ENCODE data around the gene IL36RN.

The IL36RN gene

GRCh38 chr2:113050921-113051895 is 7.8 kb upstream of the IL36RN start:
- no peak for DNase-seq (ENCODE audit: low read depth in 2 of 2)

GRCh38 chr2:113052396-113052917 is 6.5 kb upstream of the IL36RN start, which contains the start of gene IL36B:
Gene IL36B, minus strand, starts transcription at chr2:113052867.
- no peak for DNase-seq (ENCODE audit: low read depth in 2 of 2)

- no peak for DNase-seq (ENCODE audit: low read depth in 2 of 2)
Observed at GRCh38 chr2:113053666-113054065, 5.3 kb upstream of the IL36RN start.

- no peak for DNase-seq (ENCODE audit: low read depth in 2 of 2)
Observed at GRCh38 chr2:113054066-113054465, 4.9 kb upstream of the IL36RN start.

- DNase-seq (ENCODE audit: low read depth in 2 of 2): no peak
Observed at GRCh38 chr2:113056521-113056920, 2.5 kb upstream of the IL36RN start.

- DNase-seq (ENCODE audit: low read depth in 2 of 2): no peak
Observed at GRCh38 chr2:113057117-113057516, 1.9 kb upstream of the IL36RN start.

- DNase-seq (ENCODE audit: low read depth in 2 of 2): no peak
Observed at GRCh38 chr2:113058411-113058994, 495 bp upstream of the IL36RN start.

DNA sequence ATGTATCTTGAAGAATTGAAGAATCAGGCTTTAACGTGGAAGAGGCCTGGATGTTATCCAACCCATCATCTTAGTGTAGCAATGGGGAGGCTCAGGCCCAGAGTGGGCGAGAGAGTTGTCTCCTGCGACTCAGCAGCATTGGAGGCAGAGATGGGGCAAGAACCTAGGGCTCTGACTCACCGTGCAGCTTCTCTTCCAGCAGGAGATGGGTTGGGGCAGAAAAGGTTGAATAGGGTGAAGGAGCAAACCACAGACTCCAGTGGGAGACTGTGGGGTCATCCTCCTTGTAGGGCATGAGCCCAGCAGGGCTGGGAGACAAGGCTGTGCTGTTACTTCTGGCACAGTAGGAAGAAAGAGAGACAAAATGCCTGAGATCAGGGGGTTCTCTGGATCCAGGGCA is 1.4 kb downstream of the IL36RN start:
- no peak for DNase-seq (ENCODE audit: low read depth in 2 of 2)

DNA sequence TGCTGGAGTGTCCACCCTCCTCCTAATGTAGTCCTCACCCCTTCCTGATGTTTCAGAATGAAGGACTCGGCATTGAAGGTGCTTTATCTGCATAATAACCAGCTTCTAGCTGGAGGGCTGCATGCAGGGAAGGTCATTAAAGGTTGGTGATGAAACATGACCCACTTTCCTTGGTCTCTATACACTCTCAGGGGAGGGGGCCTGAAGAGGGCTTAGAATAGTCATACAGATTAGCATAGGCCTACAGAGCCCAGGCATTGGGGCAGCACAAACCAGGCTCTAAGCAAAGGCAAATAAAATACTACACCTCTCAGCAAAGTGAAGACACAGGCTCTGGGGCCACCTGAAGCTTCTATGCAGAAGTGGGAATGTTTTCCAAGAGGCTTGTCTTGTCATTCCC is 1.8 kb downstream of the IL36RN start:
- DNase-seq (ENCODE audit: low read depth in 2 of 2): no peak

GRCh38 chr2:113061241-113061640 is 2.2 kb downstream of the IL36RN start:
- DNase-seq (ENCODE audit: low read depth in 2 of 2): no peak

DNA sequence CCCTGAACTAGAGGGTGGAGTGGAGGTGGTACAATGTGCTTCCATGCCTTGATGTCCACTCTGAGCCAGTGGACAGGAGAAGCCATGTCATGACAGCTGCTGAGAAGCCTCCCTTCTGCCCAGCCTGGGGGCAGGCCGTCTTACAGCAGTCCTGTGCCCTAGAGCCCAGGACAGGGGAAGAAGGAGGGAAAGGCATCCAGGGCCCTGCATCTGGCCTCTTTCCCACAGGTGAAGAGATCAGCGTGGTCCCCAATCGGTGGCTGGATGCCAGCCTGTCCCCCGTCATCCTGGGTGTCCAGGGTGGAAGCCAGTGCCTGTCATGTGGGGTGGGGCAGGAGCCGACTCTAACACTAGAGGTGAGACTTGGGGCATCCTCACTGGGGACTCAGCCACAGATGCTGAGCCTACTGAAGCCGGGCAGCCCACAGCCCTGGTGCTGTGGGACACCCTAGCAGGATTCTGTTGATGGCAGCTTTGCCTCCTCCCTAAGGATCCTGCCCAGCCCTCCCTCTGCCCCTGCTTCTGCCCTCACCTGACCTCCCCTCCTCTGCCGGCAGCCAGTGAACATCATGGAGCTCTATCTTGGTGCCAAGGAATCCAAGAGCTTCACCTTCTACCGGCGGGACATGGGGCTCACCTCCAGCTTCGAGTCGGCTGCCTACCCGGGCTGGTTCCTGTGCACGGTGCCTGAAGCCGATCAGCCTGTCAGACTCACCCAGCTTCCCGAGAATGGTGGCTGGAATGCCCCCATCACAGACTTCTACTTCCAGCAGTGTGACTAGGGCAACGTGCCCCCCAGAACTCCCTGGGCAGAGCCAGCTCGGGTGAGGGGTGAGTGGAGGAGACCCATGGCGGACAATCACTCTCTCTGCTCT is 3.1 kb downstream of the IL36RN start:
- no peak for DNase-seq (ENCODE audit: low read depth in 2 of 2)

GRCh38 chr2:113064281-113064680 is 5.3 kb downstream of the IL36RN start:
- no peak for DNase-seq (ENCODE audit: low read depth in 2 of 2)

DNA sequence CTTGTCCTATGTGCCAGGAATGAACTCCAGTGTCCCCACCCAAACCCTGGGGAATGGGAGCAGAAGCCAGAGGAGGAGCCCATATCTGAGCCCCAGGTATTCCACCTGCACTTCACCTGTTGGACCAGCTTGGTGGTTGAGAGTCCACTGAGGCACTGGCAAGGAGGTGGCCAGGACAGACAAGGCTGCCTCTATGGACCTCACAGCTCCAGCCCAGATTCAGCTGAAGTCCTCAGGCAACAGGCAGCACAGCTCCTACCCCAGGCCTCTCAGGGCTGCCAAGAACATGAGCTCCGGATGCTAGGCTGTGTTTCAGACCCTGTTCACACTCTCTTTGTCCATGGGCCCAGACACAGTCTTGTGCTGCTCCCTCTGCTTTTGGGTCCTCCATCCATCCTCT is 5.9 kb downstream of the IL36RN start:
- DNase-seq (ENCODE audit: low read depth in 2 of 2): no peak

DNA sequence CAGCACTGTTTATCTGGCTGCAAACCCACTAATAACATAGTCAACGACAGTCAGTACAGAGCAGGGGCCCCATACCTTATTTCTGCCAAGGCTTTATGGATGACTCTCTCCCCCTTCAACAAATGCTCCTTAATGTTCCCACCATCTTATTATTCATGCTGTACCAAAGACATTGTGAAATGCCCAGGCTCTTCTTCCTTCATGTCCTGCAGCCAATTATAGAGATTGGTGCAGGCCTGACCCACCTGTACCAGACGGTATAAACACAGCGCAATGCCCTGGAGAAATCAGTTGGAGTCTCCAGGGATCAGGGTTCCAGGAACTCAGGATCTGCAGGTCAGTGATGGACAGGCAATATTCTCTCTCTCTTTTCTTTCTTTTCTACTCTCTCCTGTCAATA is 8.7 kb downstream of the IL36RN start, which contains the start of gene IL1F10:
TSS of gene IL1F10 (plus strand) at position 290 of the 400 bp plus-strand sequence. CDS start 4,769 bp downstream, outside the sequence.
- no peak for DNase-seq (ENCODE audit: low read depth in 2 of 2)

DNA sequence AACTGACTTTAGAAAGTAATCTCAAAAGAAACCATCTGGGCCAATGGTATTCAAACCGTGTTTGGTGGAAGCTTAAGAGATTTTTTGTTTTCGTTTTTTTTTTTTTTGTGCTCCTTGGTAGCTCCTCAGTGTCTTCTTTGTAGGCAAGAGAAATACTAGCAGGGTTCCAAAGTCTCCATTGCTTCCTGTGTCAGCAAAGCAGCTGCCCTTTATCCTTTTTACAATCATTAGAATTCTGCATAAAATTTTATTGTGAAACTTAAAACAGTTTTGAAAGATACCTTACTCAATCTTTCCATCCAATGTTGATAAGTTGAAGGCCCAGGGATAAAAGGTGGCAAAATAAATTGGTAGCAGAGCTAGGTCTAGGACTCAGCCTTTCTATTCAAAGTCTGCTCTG is 9.3 kb downstream of the IL36RN start:
- no peak for DNase-seq (ENCODE audit: low read depth in 2 of 2)

GRCh38 chr2:113068706-113069485 is 9.9 kb downstream of the IL36RN start:
- DNase-seq (ENCODE audit: low read depth in 2 of 2): no peak

DNA sequence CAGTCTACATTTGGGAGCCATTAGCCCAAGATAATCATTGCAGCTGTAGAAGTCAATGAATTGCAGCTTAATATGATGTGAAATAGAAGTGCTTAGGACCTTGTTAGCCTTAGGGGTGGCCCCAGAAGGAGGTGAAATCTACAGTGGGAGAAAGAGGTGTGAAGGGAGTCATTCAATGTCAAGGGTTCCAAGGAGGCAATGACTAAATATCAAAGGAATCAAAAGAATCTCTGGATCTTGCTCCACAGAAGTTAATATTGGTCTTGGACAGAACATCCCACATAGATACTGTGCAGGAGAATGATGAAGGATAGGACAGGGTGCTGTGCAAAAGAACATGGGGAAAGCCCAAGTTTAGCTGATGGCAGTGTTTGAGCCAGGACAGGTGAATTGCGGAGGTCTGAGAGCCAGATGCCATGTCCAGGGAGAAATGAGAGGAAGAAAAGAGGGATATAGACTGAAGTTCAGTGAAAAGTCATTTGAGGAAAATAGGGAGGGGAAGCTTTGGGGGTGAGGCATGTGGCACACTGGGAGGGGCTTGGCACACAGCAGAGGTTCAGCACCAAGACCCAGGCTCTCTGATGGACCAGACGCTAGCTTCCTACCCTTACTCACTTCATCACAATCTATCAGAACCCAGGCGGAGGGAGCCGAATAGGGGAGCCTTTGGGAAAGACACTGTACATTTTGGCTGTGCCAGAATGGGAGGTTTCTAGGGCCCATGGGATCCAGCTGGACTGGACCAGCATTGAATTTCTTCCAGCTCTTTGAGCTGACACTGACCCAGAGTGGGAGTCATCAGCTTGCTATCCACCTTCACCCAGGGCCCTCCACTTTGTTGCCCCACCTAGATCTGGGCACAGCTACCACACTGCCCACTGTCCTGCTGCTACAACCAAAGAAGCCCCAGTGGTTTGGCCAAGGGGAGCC is 10.9 kb downstream of the IL36RN start:
- no peak for DNase-seq (ENCODE audit: low read depth in 2 of 2)

DNA sequence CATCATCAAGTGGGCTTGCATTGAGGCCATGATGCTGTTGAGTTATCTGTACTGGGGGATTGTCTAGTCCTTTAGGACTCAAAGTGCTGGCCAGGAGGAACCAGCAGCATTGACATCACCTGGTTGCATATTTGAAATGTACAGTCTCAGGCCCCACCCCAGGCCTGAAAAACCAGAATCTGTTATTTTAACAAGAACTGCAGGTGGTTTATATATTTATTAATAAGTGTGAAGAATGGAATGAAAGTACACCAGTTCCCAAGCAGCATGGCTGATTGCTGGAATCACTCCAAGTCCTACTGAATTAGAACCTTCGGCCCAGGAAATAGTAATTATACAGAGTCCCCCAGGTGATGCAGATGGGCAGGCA is 11.6 kb downstream of the IL36RN start:
- DNase-seq (ENCODE audit: low read depth in 2 of 2): no peak

DNA sequence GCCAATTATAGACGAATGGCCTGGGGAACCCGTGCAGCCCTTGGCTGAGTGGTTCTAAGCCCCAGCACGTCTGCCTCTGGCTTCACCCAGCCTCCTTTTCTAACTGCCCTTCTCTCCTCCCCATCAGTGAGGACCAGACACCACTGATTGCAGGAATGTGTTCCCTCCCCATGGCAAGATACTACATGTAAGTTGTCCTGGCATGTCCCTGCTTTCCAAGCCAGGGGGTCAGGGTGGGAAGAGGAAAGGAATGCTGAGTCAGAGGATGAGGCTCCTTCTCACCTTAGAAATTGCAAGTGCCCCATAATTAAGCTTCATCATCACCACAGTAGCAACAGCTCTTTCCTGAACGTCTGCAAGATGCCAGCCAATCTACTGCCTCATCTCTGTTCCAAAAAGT is 13.6 kb downstream of the IL36RN start:
- DNase-seq (ENCODE audit: low read depth in 2 of 2): no peak

- no peak for DNase-seq (ENCODE audit: low read depth in 2 of 2)
Observed at GRCh38 chr2:113073325-113073834, 14.4 kb downstream of the IL36RN start.

Data from activated CD8-positive, alpha-beta memory T cell treated with anti-CD3 and anti-CD28 coated beads for 4 hours (primary cell).